Transverse colon (tissue), 4 donors: ENCODE measurements around the gene NCKAP5. TPM values are rescaled to one million over a fixed set of nuclear protein-coding genes. Genes with fewer than 3 reads are reported as not detected.
A peak's percentile ranks its signal among the peaks of the same experiment; 100 is the strongest.

Experiments
- DNase-seq: peaks from one replicate; pipeline ENCODE4 v3.0.0-alpha.2; 2019
- H3K27ac ChIP-seq, 4 donors: fragments of 200-600 bp; sonication (generic); 2 replicates each; pipeline ENCODE4 v1.5.1; 2016 to 2018; ENCODE audit warnings: inconsistent platforms in 4 of 4
- H3K27me3 ChIP-seq: fragments of 200-600 bp; sonication (generic); 2 replicates; pipeline ENCODE4 v1.5.1; 2017; ENCODE audit warnings: inconsistent platforms
- H3K36me3 ChIP-seq, 4 donors: fragments of 200-600 bp; sonication (generic); 2 replicates each; pipeline ENCODE4 v1.5.1; 2017 to 2019; ENCODE audit warnings: inconsistent platforms in 4 of 4
- H3K4me1 ChIP-seq, 4 donors: fragments of 200-600 bp; sonication (generic); 2 replicates each; pipeline ENCODE4 v1.5.1; 2017 to 2020; ENCODE audit warnings: inconsistent platforms in 4 of 4
- H3K4me3 ChIP-seq, 4 donors: fragments of 200-600 bp; sonication (generic); 1 replicate in 1 of 4; 2 replicates in 3 of 4; pipeline versions ENCODE4 v1.5.1 to v1.6.1; 2017 to 2019; ENCODE audit warnings: inconsistent platforms in 4 of 4
- H3K9me3 ChIP-seq, 2 donors: fragments of 200-600 bp; sonication (generic); 2 replicates each; pipeline ENCODE4 v1.5.1; 2017 to 2019; ENCODE audit warnings: inconsistent platforms in 2 of 2
- CTCF ChIP-seq, 5 experiments: fragments of 200-600 bp in 3 of 5; fragments of 450-650 bp in 2 of 5; sonication (generic) in 3 of 5; IDR thresholded peaks; 1 replicate in 2 of 5; 2 replicates in 3 of 5; pipeline ENCODE4 v1.5.1; 2016 to 2017; ENCODE audit warnings: antibody characterized with exemption in 5 of 5, inconsistent platforms in 3 of 5, mild to moderate bottlenecking in 2 of 5, moderate library complexity in 1 of 5
- EP300 ChIP-seq: sonication (generic); formaldehyde crosslinking; IDR thresholded peaks from one replicate; pipeline ENCODE4 v1.6.1; 2017; ENCODE audit warnings: antibody characterized with exemption, low read depth
- POLR2A ChIP-seq: fragments of 450-650 bp; IDR thresholded peaks from one replicate; pipeline ENCODE4 v1.6.1; 2016; ENCODE audit warnings: antibody characterized with exemption, mild to moderate bottlenecking, moderate library complexity
- POLR2AphosphoS5 ChIP-seq, 3 donors: sonication (generic); formaldehyde crosslinking; IDR thresholded peaks; one replicate each; pipeline ENCODE4 v1.6.1; 2016; ENCODE audit warnings: antibody characterized with exemption in 3 of 3
- WGBS, 2 donors: methylation state at CpG; one replicate each; pipeline ENCODE4 v1.1.5; 2018; ENCODE audit warnings: low coverage in 1 of 2; 5-methylcytosine and 5-hydroxymethylcytosine counted together
- in situ Hi-C, 4 donors: fragments of 200-750 bp; cut with MboI; loops; one replicate each; pipeline versions ENCODE4 v1.15.0 to v1.15.1; 2017; ENCODE audit warnings: low sequenced_read_pairs in 3 of 4, low pct_ligation_motif_present in 1 of 4, low pct_unique_long_range_greater_than_20kb in 1 of 4
- intact Hi-C: fragments of 100-400 bp; cut with DNase I; formaldehyde crosslinking; loops from one replicate; pipeline ENCODE4 v1.15.1; 2023; ENCODE audit warnings: low total_unique reads
- total RNA-seq, 4 donors: library from RNA; depleted of rRNA; stranded (reverse); fragments of >200 nt; gene quantifications; one replicate each; pipeline ENCODE4 v1.1.0, GENCODE V29; 2016

NCKAP5 gene
- total RNA-seq, 4 donors from 2014 or later, result 1.1 to 10.9 (median 5.0) TPM

GRCh38 chr2:133508546-133509165 lies 59.6 kb downstream of the NCKAP5 start:
- DNase-seq, result no peak
- Histone ChIP-seq H3K27ac (no peak overlapping the region), H3K27me3 (no peaks in the 10 kb centered on the region), H3K4me1 (peaks cover 0 to 19% (median 10%) of the 10 kb centered on the region in 4 donors), H3K4me3 (no peak overlapping the region), H3K36me3 (no peaks in the 10 kb centered on the region), H3K9me3 (no peaks in the 10 kb centered on the region)
- in situ Hi-C loops (no loop called here), intact Hi-C loops (no loop called here)
- 71 to 87% methylated on average over 7 of the region's 7 CpGs for WGBS, 2 donors
- TF ChIP-seq CTCF (IDR thresholded peaks at IDR 0.05), result no peak
- no peak for TF ChIP-seq POLR2A
- TF ChIP-seq POLR2AphosphoS5 (IDR thresholded peaks at IDR 0.05), result no peak
- TF ChIP-seq EP300, result no peak

DNA sequence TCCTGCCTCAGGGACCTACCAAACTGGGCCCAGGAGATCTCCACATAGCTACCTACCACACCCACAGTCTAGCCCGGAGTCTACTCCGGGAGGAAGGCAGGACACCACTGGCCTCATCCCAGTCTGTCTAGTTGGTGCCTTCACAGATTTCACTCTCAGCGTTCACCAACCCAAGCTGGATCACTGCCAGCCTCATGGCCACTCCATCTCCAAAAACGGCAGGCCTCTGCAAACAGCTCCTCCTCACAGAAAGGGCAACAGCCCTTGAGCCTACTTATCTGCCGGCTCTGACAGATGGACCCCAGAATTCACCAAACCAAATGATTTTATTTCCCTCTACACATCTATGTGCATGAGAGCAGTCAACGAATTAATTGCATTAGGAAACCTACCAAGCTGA lies 61.3 kb downstream of the NCKAP5 start:
- intact Hi-C loops (no loop called here), in situ Hi-C loops (no loop called here)
- 77 to 89% methylated on average over 1 to 6 of the region's 6 CpGs for WGBS, 2 donors
- peaks cover 0 to 22% (median 13%) of the 10 kb centered on the region in 4 donors for H3K4me1 ChIP-seq
- H3K36me3 ChIP-seq, result no peaks in the 10 kb centered on the region
- no peak overlapping the region for H3K27ac ChIP-seq
- no peaks in the 10 kb centered on the region for H3K27me3 ChIP-seq
- TF ChIP-seq POLR2AphosphoS5 (IDR thresholded peaks at IDR 0.05), result no peak
- TF ChIP-seq EP300, result no peak
- TF ChIP-seq CTCF (IDR thresholded peaks at IDR 0.05), result no peak
- no peak overlapping the region for H3K4me3 ChIP-seq
- no peak for DNase-seq
- no peaks in the 10 kb centered on the region for H3K9me3 ChIP-seq

DNA sequence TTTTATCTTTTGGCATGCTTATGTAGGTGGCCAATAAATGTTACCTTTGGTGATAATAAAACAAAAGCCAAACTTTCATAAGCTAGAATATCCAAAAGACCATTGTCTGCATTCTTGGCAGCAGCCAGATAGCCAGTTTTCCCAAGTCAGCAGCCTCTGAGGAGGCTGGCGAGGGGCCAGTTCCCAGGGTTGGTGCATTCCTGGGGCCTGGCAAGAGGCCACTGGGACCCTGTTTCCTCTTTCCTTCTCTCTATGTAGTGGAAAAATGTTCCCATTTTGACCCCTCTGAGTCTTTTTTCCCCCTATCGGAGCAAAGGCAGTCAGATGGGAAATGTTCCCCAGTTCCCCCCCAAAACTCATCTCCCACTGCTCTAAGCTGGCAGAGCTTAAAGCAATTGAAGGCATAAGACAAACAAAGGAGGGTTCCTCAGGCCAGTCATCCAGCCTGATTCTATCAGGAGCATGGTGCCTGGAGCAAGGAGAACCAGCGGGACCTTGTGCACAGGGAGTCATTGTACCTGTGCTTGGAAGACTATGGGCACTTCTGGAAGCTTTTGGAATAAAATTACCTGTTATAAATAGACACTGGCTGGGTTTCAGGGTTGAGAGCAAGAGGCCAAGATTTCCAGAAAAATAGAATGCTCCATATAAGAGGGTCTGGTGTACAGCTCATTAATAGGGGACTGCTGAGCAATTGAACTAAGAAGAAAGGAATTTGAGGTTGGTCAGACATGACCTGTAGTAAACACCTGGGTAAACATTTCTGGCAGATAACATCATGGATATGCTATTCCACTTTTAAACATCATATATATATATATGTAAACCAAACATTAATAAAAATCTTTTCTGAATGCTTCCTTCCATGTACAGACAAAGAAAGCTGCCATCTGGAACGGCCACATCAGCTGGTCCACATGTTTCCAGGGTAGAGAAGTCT lies 63.4 kb downstream of the NCKAP5 start:
- Histone ChIP-seq H3K27me3 (no peaks in the 10 kb centered on the region), H3K4me3 (no peak overlapping the region), H3K36me3 (no peaks in the 10 kb centered on the region), H3K9me3 (no peaks in the 10 kb centered on the region), H3K4me1 (peaks cover 0 to 22% (median 13%) of the 10 kb centered on the region in 4 donors), H3K27ac (peak overlapping the region in 1 of 4 donors; percentile 36)
- TF ChIP-seq POLR2AphosphoS5 (IDR thresholded peaks at IDR 0.05) (no peak), POLR2A (no peak), CTCF (IDR thresholded peaks at IDR 0.05) (no peak), EP300 (no peak)
- intact Hi-C loops, result no loop called here
- WGBS, 2 donors, result 45 to 53% methylated on average over 3 to 4 of the region's 4 CpGs
- in situ Hi-C loops, result no loop called here
- peak; percentile 60 for DNase-seq

DNA sequence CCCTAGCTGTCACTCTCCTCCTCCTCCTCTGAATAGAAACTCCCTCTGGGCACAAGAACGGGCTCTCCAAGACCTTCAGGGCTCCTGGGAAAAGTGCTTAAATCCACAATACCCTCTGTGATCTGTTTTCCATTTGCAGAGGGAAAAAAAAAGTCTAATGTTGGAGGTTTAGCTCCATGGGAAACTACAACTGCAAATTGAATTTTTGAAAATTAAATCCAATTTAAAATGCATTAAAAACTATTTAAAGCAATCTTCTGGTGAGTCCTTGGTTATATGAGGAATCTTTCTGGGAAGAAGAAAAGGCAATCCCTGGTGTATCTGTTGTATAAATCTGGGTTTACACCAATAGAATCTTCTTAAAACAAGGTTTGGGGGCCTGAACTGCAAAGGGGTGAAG lies 64.3 kb downstream of the NCKAP5 start:
- Histone ChIP-seq H3K4me3 (no peak overlapping the region), H3K36me3 (no peaks in the 10 kb centered on the region), H3K9me3 (no peaks in the 10 kb centered on the region), H3K27ac (no peak overlapping the region), H3K27me3 (no peaks in the 10 kb centered on the region), H3K4me1 (peaks cover 0 to 26% (median 15%) of the 10 kb centered on the region in 4 donors)
- in situ Hi-C loops (no loop called here), intact Hi-C loops (no loop called here)
- WGBS, 2 donors, result 60 to 65% methylated on average over 1 of the region's 1 CpG
- DNase-seq, result no peak
- no peak for TF ChIP-seq POLR2AphosphoS5 (IDR thresholded peaks at IDR 0.05)
- TF ChIP-seq CTCF (IDR thresholded peaks at IDR 0.05), result no peak
- TF ChIP-seq POLR2A, result no peak
- no peak for TF ChIP-seq EP300
